NCI-H748 (cell line): Measurements from ENCODE around the gene DPCD.

Experiments used
- DNase-seq: peaks from one replicate; lab custom pipeline; 2025; ENCODE audit not compliant: unreplicated experiment; lab: John Stamatoyannopoulos, UW

Gene DPCD

GRCh38 chr10:101587725-101588653, at the start of gene DPCD, which contains the start of gene POLL:
DPCD (plus strand) TSS chr10:101588321; CDS start chr10:101588337, 16 bp downstream.
POLL (minus strand) TSS chr10:101588257; CDS start chr10:101587360, 897 bp downstream.
- DNase-seq = peak; percentile 94

DNA sequence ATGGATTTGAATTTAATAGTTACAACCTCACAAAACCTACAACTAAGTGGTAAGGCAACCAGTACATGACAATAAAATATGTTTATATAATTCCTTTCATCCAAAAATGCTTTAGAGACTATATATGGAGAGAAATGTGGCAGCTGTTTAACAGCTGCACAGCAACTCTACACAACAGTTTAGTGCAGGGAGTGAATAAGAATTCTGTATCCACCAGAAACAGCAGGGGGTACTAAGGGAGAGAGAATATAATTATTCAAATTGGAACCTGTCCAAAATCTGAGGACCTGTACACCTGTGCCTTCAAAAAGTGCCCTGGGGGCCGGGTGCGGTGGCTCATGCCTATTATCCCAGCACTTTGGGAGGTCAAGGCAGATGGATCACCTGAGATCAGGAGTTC, 49.7 kb upstream of the DPCD start:
- peak; percentile 65 for DNase-seq

GRCh38 chr10:101545898-101546297, 42.2 kb upstream of the DPCD start:
- peak; percentile 68 for DNase-seq

- DNase-seq = no peak
Measured at GRCh38 chr10:101550965-101551364, 37.2 kb upstream of the DPCD start.

DNA sequence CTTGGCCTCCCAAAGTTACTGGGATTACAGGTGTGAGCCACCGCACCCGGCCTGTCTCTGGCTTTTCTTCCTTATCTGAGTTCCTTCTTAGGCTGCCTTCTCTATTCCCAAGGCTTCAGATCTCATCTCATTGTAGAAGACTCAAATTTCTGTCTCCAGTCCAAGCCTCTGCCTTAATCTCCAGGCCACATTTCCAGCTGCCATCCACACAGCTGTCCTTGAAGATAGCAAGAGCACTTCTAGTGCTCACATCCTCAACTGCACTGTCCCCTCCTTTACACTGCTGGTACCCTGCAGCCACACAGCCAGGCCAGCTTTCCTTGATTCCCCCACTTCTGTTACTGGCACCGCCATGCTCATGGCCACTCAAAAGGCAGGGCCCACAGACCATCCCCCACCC, 35.7 kb upstream of the DPCD start:
- no peak for DNase-seq

DNA sequence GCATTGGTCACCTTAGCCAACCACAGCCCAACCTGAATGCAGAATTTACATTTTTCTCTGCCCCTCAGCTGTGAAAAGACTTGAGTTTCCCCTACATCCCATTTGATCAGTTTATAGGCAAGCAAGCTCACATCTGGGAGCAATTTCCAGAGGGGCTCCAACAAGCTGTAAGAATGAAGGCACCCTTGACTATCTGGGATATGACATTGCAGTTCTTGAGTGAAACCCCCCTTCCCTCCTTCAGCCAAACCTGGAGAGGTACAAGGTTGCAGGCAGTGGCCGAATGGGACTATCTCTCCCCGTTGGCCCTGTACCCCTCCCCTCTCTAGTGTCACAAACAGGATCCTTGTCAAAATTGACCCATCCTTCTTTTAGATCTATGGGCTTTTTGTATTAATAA, 30.6 kb upstream of the DPCD start:
- no peak for DNase-seq

DNA sequence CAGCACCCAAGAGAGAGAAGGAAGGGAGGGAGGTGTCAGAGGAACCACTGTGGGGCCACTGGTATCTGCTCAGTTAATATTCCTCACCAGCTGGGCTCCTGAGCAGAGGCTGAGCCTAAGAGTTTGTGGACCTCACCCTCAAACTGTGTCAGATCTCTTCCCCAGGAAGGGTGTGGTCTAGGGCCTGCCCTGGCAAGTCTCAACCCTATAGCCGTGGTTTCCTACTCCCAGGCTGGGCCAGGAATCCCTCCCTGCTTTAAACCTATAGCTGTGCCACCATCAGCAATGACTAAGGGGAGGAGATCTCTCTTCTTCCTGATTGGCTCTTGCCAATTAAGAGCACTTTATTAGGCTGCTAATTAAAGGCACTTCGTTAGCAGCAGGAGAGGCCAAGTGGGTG, 29.9 kb upstream of the DPCD start:
- DNase-seq = no peak

- no peak for DNase-seq
Measured at GRCh38 chr10:101558671-101559595, 29.2 kb upstream of the DPCD start.

GRCh38 chr10:101559596-101560297, 28.4 kb upstream of the DPCD start:
- no peak for DNase-seq

GRCh38 chr10:101560298-101561067, 27.6 kb upstream of the DPCD start:
- no peak for DNase-seq

- peak; percentile 41 for DNase-seq
Measured at GRCh38 chr10:101561068-101561915, 26.8 kb upstream of the DPCD start.

- DNase-seq = no peak
Measured at GRCh38 chr10:101562231-101562630, 25.9 kb upstream of the DPCD start.

DNA sequence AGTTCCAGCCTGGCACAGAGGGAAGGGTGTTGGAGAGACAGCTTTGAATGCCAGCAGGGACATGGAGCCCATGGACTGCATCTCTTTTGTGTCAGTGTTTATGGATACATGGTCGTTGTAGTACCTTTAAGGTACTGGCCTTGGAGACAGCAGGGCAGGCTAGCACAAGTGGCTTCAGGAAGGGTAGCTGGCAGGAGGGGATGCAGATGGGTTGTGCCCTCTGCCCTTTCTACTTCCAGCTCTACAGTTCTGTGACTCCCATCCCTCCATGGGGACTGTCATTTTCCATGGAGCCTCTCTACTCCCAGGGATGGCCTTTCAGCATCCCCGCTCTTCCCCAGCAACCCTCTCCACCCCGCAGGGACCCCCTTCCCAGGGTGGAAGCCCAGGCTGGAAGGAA, 25.1 kb upstream of the DPCD start:
- DNase-seq = no peak

- DNase-seq = no peak
Measured at GRCh38 chr10:101563497-101564040, 24.6 kb upstream of the DPCD start.

DNA sequence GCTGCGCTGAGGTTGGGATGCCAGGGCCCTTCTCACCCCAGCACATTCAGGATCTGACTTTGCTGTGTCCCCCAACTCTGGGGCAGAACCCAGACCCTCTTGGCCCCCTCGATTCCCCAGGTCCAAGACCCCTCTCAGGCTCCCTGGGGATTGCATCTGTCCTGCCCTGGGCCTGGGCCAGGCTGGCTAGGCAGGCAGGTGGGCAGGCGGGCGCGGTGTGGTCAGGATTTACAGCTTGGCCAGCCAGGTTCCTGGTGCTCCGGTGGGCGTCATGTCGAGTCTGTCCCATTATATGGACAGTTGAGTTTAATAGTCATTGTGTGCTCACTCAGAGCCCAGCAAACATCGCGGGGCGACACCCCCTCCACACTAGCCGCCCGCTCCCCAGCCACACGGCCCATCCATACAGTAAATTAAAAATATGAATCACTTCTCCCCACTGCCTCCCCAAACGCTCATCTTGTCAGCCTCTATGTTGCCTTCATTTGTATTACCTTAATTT, 23.6 kb upstream of the DPCD start:
- DNase-seq = no peak

DNA sequence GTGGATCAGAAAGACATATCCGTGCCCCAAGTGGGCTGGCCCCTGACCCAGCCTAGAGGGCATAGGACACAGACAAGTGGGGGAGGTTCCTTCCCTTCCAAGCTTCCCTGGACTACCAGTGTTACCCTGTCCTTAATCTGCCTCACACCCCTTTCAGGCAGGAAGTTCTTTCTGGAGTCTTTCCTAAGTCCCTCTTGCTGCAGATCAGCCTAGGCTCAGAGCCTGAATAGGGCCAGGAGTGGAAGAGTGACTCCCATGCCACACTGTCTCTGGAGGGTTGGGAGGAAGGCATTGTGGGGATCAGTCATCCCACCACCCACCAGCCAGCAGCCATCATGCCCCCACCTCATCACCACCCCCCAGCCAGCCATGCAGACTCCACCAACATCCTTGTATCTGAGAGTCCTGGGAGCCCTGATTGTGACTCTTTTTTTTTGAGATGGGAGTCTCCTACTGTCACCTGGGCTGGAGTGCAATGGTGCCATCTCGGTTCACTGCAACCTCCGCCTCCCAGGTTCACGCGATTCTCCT, 22.7 kb upstream of the DPCD start:
- no peak for DNase-seq

DNA sequence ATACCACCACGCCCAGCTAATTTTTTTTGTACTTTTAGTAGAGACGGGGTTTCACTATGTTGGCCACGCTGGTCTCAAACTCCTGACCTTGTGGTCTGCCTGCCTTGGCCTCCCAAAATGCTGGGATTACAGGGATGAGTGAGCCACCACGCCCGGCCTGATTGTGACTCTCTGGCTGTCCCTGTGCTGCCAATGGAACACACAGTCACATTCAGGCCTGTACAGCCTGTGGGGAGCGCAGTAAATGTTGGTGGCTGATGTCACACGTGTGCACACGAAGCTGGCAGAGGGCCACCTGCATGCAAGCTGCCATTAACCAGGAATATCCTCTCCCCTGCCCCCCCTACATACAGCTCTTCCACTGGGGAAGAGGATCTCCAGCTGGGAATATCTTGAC, 22.2 kb upstream of the DPCD start:
- no peak for DNase-seq

- peak; percentile 66 for DNase-seq
Measured at GRCh38 chr10:101566333-101567164, 21.6 kb upstream of the DPCD start.
